Sigmoid colon (tissue), 7 donors: ENCODE results near the gene KCNH3. TPM values are rescaled to one million over a fixed set of nuclear protein-coding genes. Genes with fewer than 3 reads are reported as not detected.

Experiments
- DNase-seq: peaks from one replicate; pipeline ENCODE4 v3.0.0-alpha.2; 2019
- H3K27ac ChIP-seq, 4 donors: fragments of 200-600 bp; sonication (generic); one replicate each; pipeline ENCODE4 v1.5.1; 2016 to 2019; ENCODE audit warnings: mild to moderate bottlenecking in 1 of 4
- H3K27me3 ChIP-seq, 3 donors: fragments of 200-600 bp; sonication (generic); one replicate each; pipeline ENCODE4 v1.5.1; 2019; ENCODE audit warnings: mild to moderate bottlenecking in 1 of 3
- H3K36me3 ChIP-seq, 4 donors: fragments of 200-600 bp; sonication (generic); one replicate each; pipeline ENCODE4 v1.5.1; 2016 to 2019
- H3K4me1 ChIP-seq, 4 donors: fragments of 200-600 bp; sonication (generic); one replicate each; pipeline ENCODE4 v1.5.1; 2017 to 2019
- H3K4me3 ChIP-seq, 4 donors: fragments of 200-600 bp; sonication (generic); one replicate each; pipeline ENCODE4 v1.5.1; 2017 to 2019; ENCODE audit warnings: mild to moderate bottlenecking in 2 of 4, moderate library complexity in 1 of 4
- H3K9me3 ChIP-seq, 4 donors: fragments of 200-600 bp in 3 of 4; sonication (generic) in 3 of 4; one replicate each; pipeline versions ENCODE4 v1.5.1 to v1.6.1; 2013 to 2019
- EP300 ChIP-seq, 4 donors: sonication (generic); formaldehyde crosslinking; IDR thresholded peaks; one replicate each; pipeline ENCODE4 v1.6.1; 2017; ENCODE audit warnings: antibody characterized with exemption in 4 of 4
- POLR2A ChIP-seq, 2 donors: fragments of 450-650 bp; IDR thresholded peaks; one replicate each; pipeline ENCODE4 v1.6.1; 2016; ENCODE audit warnings: antibody characterized with exemption in 2 of 2, mild to moderate bottlenecking in 2 of 2, moderate library complexity in 2 of 2
- POLR2AphosphoS5 ChIP-seq, 4 donors: sonication (generic); formaldehyde crosslinking; IDR thresholded peaks; one replicate each; pipeline ENCODE4 v1.6.1; 2017; ENCODE audit warnings: antibody characterized with exemption in 4 of 4
- WGBS, 2 donors: extraction: QIAGEN DNeasy Blood & Tissue Kit; methylation state at CpG; one replicate each; pipeline ENCODE4 v1.1.7; 2013; 5-methylcytosine and 5-hydroxymethylcytosine counted together
- intact Hi-C: fragments of 100-400 bp; cut with DNase I; formaldehyde crosslinking; loops from one replicate; pipeline ENCODE4 v1.15.1; 2023
- polyA plus RNA-seq, 3 donors: library from polyadenylated mRNA; stranded (reverse); fragments of 200-250 nt; gene quantifications; one replicate each; pipeline ENCODE4 v1.2.3, GENCODE V29; 2013
- total RNA-seq, 4 donors: library from RNA; depleted of rRNA; stranded (reverse); fragments of >200 nt; gene quantifications; one replicate each; pipeline ENCODE4 v1.1.0, GENCODE V29; 2016
- TF ChIP-seq, protein P1 (sequence below), 4 experiments: fragments of 450-650 bp in 3 of 4; fragments of 200-600 bp in 1 of 4; IDR thresholded peaks; one replicate each; pipeline ENCODE4 v1.5.1; 2016 to 2019; ENCODE audit warnings: antibody characterized with exemption in 4 of 4, mild to moderate bottlenecking in 3 of 4, moderate library complexity in 2 of 4
- donor health status: healthy with polysubstance abuse.
- donor health status: Bipolar disorder and iron deficiency.
- donor health status: healthy.

Gene KCNH3
- total and polyA plus RNA-seq, 7 donors = 0.14 to 0.83 (median 0.36) TPM; not detected in 4

DNA sequence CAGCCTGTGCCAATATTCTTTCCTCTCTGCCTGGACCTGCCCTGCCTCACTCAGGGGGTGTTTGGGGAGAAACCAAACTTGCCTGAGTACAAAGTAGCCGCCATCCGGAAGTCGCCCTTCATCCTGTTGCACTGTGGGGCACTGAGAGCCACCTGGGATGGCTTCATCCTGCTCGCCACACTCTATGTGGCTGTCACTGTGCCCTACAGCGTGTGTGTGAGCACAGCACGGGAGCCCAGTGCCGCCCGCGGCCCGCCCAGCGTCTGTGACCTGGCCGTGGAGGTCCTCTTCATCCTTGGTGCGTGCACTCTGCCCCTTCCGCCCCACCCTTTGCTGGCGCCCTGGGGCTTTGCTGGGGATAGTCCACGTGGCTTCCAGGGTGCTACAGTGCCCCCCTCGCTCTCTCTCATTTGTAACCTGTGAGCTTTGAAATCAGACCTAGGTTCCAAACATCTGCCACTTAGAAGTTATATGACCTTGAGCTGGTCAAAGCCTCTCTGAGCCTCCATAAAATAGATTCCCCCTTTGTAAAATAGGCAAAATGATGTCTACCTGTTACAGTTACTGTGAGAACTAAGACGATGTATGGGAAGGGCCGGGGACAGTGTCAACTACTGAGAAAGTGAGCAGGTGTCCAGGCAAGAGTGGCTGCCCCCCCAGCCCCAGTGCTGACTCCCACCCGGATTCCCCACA lies 4.5 kb downstream of the KCNH3 start:
- Histone ChIP-seq H3K4me3 (no peak overlapping the region), H3K27me3 (peaks cover 15 to 68% (median 64%) of the 10 kb centered on the region in 3 donors), H3K27ac (no peak overlapping the region), H3K9me3 (no peaks in the 10 kb centered on the region), H3K4me1 (peaks cover 0 to 13% (median 8%) of the 10 kb centered on the region in 4 donors), H3K36me3 (no peaks in the 10 kb centered on the region)
- WGBS, 2 donors = 35 to 66% methylated on average over 20 of the region's 20 CpGs
- TF ChIP-seq POLR2A (IDR thresholded peaks at IDR 0.05) (no peak), POLR2AphosphoS5 (IDR thresholded peaks at IDR 0.05) (no peak), EP300 (IDR thresholded peaks at IDR 0.05) (no peak)
- TF ChIP-seq, protein P1, sequence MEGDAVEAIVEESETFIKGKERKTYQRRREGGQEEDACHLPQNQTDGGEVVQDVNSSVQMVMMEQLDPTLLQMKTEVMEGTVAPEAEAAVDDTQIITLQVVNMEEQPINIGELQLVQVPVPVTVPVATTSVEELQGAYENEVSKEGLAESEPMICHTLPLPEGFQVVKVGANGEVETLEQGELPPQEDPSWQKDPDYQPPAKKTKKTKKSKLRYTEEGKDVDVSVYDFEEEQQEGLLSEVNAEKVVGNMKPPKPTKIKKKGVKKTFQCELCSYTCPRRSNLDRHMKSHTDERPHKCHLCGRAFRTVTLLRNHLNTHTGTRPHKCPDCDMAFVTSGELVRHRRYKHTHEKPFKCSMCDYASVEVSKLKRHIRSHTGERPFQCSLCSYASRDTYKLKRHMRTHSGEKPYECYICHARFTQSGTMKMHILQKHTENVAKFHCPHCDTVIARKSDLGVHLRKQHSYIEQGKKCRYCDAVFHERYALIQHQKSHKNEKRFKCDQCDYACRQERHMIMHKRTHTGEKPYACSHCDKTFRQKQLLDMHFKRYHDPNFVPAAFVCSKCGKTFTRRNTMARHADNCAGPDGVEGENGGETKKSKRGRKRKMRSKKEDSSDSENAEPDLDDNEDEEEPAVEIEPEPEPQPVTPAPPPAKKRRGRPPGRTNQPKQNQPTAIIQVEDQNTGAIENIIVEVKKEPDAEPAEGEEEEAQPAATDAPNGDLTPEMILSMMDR (IDR thresholded peaks at IDR 0.05) = no peak
- intact Hi-C loops = no loop called here
- no peak for DNase-seq

DNA sequence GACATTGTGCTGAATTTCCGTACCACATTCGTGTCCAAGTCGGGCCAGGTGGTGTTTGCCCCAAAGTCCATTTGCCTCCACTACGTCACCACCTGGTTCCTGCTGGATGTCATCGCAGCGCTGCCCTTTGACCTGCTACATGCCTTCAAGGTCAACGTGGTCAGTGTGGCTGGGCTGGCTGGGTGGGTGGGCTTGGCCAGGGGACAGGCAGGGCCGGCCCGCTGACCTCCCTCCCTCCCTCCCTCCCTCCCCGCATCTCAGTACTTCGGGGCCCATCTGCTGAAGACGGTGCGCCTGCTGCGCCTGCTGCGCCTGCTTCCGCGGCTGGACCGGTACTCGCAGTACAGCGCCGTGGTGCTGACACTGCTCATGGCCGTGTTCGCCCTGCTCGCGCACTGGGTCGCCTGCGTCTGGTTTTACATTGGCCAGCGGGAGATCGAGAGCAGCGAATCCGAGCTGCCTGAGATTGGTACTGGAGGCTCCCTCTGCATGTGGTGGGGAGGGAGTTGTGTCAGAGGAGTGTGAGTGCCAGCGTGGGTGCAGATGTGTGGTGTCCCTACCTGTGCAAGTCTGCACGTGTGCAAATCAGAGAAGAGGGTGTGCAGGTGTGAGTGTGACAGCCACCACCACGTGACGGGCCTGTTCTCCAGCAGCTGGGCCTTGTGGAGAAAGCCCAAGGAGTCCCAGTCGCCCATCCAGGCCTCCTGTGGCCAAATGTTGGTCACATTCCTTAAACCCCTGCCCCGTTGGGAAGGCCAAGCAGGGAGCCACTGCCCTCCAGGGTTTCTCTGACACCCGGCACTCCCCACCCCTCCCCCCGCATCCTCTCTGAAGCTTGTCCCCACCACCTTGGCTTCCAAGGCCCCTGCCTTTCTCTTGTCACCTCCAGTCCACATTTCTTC lies 5.3 kb downstream of the KCNH3 start:
- Histone ChIP-seq H3K36me3 (no peaks in the 10 kb centered on the region), H3K4me1 (peaks cover 0 to 13% (median 10%) of the 10 kb centered on the region in 4 donors), H3K27ac (no peak overlapping the region), H3K9me3 (no peaks in the 10 kb centered on the region), H3K4me3 (no peak overlapping the region), H3K27me3 (peaks cover 7 to 68% (median 60%) of the 10 kb centered on the region in 3 donors)
- intact Hi-C loops = no loop called here
- WGBS, 2 donors = 41 to 48% methylated on average over 39 of the region's 39 CpGs
- TF ChIP-seq EP300 (IDR thresholded peaks at IDR 0.05) (no peak), POLR2AphosphoS5 (IDR thresholded peaks at IDR 0.05) (no peak), POLR2A (IDR thresholded peaks at IDR 0.05) (no peak)
- TF ChIP-seq, protein P1 (IDR thresholded peaks at IDR 0.05) = no peak
- no peak for DNase-seq

DNA sequence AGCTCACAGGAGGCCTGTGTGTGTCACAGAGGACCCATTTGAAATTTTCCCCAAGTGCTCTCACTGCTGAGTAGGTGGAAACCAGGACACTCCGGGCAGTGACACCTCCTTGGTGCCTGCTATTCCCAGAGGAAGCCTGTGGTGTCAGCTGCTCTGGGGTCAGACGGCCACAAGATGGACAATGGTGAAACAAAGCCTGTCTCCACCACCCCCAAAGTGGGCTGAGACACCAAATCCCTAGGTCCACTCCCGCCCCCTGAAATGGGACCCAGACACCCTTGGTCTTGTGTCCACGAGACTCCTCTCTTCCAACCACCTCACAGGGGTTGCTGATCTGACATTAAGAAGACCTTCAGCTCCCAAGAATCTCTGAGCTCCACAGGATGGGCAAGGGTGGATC lies 7.0 kb downstream of the KCNH3 start:
- no peak for DNase-seq
- no peak overlapping the region for H3K4me3 ChIP-seq
- 81% methylated on average over 4 of the region's 4 CpGs for WGBS, 2 donors
- peaks cover 0 to 15% (median 13%) of the 10 kb centered on the region in 4 donors for H3K4me1 ChIP-seq
- intact Hi-C loops = no loop called here
- no peaks in the 10 kb centered on the region for H3K36me3 ChIP-seq
- peaks cover 0 to 58% (median 45%) of the 10 kb centered on the region in 3 donors for H3K27me3 ChIP-seq
- H3K9me3 ChIP-seq = no peaks in the 10 kb centered on the region
- TF ChIP-seq POLR2AphosphoS5 (IDR thresholded peaks at IDR 0.05) (no peak), POLR2A (IDR thresholded peaks at IDR 0.05) (no peak), EP300 (IDR thresholded peaks at IDR 0.05) (no peak)
- TF ChIP-seq, protein P1 (IDR thresholded peaks at IDR 0.05) = no peak
- H3K27ac ChIP-seq = no peak overlapping the region

DNA sequence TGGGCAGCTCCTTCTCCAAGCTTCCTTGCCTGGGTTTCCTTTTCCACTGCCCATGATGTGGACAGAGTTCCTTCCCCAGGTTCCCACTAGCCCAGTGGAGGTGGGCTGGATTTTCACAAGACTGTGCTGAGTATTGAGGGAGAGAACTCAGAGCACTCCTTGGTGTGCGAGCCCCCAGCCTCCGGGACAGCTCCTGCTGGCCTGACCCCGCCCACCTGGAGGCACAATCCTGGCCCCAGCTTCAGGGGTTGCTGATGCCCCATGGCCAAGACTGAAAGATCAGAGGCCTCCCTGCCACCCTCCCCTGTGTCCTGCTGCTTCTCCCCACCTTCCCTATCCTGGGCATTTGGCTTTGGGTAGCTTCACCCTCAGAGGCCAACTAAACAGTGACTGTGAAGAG lies 7.7 kb downstream of the KCNH3 start:
- 75 to 87% methylated on average over 3 of the region's 3 CpGs for WGBS, 2 donors
- Histone ChIP-seq H3K9me3 (no peaks in the 10 kb centered on the region), H3K36me3 (no peaks in the 10 kb centered on the region), H3K4me1 (peaks cover 0 to 15% (median 13%) of the 10 kb centered on the region in 4 donors), H3K27me3 (peaks cover 0 to 58% (median 45%) of the 10 kb centered on the region in 3 donors), H3K4me3 (no peak overlapping the region), H3K27ac (no peak overlapping the region)
- intact Hi-C loops = no loop called here
- no peak for DNase-seq
- no peak for TF ChIP-seq EP300 (IDR thresholded peaks at IDR 0.05)
- TF ChIP-seq POLR2AphosphoS5 (IDR thresholded peaks at IDR 0.05) = no peak
- TF ChIP-seq, protein P1 (IDR thresholded peaks at IDR 0.05) = no peak
- TF ChIP-seq POLR2A (IDR thresholded peaks at IDR 0.05) = no peak
